D341Med (cell line): ENCODE measurements around the gene OR1F1.
"Not testable (repeated sequence)": the region's sequence is repeated elsewhere in the genome, so short reads cannot be mapped to it uniquely, and the experiment has no call there.

Experiments used
- DNase-seq: peaks from one replicate; pipeline ENCODE4 v3.0.0; 2012; ENCODE audit warnings: low spot score

OR1F1 gene

DNA sequence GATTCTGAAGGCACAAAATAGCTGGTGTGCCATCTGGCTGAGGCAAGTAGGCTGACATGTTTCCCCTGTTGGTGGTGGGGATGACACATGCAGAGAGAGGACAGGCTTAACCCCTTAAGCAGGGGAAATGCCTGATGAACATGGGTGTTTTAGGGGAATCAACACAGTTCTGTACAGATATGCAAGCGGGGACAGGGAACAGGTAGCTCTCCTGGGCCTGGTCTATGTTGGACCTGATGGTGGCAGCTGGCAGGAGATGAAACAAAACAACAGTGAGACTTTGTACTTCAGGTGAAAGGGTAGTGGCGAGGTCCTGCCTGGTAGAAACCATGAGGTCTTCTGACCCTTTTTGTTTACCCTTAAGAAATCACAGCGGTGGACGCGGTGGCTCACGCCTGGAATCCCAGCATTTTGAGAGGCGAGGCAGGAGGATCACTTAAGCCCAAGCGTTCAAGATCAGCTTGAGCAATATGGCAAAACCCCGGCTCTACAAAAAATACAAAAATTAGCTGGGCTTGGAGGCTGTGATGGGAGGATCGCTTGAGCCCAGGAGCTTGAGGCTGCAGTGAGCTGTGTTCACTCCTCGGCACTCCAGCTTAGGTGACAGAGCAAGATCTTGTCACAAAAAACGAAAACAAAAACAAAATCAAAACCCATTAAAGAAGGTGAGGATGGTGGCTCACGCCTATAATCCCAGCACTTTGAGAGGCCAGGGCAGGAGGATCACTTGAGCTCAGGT lies 10.5 kb downstream of the OR1F1 start:
- no peak for DNase-seq

DNA sequence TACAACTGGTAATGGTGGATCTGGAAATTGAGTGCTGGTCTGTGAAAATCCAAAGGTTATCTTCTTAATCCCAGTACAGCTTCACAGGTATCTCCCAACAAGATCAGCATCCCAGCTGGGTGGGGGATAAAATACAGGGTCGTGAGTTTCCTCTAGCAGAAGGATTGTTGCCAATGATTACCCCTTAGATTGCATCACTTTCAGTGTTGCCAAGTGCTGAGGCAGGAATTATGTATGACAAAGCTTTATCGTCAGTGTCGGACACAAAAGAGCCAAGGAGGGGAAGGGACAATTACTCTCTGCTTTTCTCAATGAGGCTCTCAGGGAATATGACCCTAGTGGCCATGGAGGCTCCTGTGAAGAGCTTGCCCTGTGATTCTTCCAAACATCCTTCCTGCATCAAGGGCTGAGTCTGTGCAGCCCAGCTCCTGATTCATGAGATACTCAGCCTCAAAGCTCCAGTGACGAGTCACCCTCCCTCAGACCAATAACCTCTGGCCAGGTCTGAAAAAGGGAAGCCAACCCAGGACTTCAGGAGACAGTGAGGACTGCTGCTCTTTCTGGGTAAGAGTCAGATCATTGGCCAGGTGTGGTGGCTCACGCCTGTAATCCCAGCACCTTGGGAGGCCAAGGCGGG lies 15.0 kb downstream of the OR1F1 start:
- no peak for DNase-seq

DNA sequence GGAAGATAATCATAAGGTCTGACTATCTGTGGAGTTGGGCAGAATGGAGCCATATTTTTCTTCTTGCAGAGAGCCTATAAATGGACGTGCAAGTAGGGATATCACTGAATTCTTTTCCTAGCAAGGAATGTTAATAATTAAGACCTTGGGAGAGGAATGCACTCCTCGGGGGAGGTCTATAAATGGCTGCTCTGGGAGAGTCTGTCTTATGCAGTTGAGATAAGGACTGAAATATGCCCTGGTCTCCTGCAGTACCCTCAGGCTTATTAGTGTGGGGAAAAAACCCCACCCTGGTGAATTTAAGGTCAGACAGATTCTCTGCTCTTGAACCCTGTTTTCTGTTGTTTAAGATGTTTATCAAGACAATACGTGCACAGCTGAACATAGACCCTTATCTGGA lies 17.9 kb downstream of the OR1F1 start:
- not testable (repeated sequence) for DNase-seq

DNA sequence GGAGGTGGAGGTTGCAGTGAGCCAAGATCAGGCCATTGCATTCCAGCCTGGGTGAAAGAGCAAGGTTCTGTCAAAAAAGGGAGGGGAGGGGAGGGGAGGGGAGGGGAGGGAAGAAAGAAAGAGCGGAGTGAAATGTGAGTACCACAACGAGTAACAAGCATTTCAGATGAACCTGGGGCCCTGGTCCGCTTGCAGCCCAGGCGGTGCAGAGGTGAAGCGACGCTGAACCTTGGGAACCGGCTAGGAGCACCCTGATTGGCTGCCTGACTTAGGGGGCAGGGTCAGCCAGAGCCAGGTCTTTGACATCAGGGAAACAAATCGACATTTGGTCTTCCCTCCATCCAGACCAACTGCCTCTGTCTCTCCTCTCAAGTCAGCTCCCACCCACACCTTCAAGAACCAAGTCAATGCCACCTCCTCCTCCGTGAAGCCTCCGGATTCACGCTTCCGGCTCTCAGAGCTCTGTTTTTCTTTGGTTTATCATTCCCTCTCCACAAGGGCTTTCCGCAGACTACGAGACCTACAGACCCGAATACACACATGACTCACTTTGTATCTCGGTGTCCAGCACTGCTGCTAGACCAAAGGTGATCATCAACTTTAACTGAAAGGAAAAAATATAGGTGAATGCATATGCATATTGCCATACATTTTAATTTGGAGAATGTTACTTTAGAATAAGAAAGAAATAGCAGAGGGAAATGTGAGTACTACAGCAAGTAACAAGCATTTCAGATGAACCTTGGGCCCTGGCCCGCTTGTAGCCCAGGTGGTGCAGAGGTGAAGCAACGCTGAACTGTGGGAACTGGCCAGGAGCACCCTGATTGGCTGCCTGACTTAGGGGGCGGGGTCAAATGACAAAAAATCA lies 19.3 kb downstream of the OR1F1 start:
- DNase-seq, result no peak

DNA sequence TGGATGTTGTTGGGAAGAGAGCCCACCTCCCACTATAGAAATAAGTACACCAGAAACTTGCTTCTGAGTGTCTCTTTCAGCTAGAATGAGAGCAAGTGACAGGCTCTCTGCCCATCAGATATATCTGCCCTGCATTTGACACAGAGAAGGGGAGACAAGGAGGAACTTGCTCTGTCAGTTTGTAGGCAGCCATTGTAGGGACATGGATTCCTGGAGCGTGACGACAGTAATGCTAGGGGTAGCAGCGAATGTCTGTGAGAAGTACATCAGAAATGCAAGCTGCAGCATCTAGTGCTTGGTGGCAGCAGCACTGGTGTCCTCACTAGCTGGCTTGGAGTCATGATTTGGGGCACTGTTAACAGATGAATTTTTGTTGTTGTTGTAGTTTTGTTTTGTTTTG lies 24.0 kb downstream of the OR1F1 start:
- no peak for DNase-seq

DNA sequence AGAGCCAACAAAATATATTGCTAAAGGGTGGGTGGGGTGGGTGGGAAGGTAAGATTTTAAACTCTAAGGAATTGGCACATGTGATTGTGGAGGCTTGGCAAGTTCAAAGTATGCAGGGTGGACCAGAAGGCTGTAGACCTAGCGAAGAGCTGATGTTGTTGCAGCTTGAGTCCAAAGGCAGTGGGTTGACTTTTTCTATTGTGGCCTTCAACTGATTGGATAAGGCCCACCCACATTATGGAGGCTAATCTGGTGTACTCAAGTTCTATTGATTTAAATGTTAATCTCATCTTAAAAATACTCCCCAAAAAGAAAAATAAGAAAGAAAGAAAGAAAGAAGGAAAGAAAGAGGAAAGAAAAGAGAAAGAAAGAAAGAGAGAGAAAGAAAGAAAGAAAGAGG lies 24.6 kb downstream of the OR1F1 start:
- no peak for DNase-seq

DNA sequence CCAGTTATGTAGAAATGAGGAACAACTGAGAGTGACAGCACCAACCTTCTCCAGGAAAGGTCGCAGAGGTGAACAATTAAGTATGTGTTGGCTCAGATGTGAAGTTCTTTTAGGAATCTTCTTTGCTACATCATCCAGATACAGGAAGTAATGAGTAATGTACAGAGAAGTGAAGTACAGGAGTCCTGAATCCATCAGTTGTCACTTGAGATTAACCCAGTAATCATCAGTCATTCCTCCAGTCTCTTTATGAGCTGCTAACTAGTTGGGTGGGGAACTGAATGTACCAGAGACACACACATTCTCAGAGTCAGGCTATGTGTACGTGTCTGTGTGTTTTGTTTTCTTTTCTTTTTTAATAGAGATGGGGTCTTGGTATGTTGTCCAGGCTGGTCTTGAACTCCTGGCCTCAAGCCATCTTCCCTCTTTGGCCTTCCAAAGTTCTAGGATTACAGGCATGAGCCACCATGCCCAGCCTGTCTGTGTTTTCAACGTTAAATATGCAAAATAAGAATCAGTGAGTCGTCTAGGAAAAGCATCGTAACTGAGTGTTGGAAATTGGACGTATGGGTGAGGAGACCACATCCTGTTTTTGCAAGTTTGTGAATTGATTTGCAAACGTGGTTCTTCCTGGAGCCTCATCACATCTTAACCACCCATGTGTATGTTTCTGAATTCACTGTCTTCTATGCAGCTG lies 27.0 kb downstream of the OR1F1 start:
- DNase-seq, result no peak

DNA sequence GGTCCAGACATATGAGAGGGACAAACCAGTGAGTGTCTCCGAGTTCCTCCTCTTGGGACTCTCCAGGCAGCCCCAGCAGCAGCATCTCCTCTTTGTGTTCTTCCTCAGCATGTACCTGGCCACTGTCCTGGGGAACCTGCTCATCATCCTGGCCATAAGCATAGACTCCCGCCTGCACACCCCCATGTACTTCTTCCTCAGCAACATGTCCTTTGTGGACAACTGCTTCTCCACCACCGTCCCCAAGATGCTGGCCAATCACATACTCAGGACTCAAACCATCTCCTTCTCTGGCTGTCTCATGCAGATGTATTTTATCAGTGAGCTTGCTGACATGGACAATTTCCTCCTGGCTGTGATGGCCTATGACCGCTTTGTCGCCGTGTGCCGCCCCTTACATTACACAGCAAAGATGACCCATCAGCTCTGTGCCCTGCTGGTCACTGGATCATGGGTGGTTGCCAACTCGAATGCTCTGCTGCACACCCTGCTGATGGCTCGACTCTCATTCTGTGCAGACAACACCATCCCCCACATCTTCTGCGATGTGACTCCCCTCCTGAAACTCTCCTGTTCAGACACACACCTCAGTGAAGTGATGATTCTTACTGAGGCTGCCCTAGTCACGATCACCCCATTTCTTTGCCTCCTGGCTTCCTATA lies 27.7 kb downstream of the OR1F1 start:
- DNase-seq, result no peak

DNA sequence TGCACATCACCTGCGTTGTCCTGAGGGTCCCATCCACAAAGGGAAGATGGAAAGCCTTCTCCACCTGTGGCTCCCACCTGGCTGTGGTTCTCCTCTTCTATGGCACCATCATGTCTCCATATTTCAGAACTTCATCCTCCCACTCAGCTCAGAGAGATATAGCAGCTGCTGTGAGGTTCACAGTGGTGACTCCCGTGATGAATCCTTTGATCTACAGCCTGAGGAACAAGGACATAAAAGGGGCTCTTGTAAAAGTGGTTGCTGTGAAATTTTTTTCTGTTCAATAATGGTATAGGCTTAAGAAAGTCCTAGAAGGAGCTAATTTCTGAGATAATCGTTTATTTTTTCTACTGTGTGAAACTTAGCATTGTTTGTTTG lies 28.2 kb downstream of the OR1F1 start:
- no peak for DNase-seq

DNA sequence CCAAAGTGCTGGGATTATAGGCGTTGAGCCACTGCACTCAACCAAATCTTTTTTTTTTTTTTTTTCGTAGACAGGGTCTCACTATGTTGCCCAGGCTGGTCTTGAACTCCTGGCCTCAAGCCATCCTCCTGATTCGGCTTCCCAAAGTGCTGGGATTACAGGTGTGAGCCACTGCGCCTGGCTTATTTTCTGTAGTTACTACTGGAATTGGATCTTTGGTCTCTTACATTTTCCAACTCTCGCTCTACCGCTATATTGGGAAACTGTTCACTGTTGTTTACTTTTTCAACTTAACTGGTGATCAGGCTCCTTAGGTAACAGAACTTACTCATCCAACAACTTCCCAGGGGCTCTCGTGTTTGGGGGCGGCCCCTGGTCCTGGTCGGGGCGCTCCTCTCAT lies 32.8 kb downstream of the OR1F1 start:
- no peak for DNase-seq

DNA sequence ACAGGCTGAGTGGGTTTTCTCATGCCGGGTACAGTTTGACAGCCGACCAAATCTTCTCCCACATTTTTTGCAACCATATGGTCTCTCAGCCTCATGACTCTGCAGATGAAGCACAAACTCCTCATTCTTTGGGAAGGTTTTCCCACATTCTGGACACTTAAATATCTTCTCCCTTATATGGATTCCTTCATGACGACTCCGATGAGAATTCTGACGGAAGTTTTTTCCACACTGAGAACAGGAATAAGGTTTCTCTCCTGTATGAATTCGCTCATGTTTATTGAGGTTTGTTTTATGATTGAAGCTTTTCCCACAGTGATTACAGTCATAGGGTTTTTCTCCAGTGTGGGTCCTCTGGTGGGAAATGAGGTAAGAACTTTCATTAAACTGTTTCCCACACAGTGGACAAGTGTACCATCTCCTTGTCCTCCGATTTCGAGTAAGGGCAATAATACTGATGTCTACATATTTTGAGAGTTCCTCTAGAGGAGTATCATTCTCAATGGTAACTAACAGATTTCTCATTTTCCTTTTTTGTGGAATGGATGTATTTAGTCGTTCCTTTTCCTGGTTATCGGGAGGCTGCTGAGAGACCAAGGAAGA lies 36.0 kb downstream of the OR1F1 start:
- DNase-seq, result no peak

DNA sequence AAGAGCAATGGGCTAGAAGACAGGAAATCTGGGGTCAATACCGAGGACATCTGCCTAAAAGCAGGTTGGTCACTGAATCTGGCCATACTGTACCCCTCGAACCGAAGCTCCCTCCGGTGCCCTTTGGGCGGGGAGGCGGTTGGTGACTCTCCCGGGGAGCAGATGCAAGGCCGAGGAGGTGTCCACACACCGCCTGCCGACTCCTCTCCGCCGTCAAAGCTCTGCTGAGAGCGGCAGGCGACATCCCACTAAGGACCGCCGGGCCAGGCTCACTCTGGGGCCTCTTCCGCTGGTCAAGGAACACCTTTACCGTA lies 46.5 kb downstream of the OR1F1 start:
- no peak for DNase-seq

DNA sequence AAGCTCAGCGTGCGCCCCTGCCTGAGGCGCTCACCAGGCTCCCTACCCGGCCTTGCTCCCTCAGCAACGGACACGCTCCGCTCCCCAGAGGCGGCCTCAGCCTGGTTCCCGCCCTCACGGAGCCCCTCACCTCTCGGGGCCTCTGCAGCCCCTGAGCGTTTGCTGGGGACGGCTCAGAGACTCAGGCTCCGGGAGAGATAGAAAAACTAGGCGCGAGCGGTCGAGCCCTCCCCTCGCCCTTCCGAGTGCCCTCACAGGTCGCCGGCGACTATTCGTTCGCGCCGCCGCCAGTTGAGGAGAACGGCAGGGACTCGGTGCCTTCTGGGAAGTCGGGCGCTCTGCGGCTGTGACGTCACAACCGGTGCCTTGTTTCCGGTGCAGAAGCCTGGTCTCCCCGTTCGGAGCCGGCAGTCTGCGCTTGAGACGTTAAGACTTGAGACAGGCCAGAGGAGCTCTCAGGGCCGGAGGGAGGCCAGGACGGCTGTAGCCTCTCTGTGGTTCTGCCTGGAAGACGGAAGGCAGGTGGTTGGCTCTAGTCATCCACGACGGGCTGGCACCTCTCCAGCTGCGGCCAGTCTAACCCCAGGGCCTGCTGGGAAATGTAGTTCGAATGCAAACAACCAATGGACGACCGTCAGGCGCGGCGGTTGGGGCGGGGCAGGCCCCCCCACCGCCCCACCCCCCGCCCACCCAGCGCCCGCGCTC lies 47.0 kb downstream of the OR1F1 start, which contains the start of gene ZNF200:
ZNF200 (minus strand) TSS at position 302 of the 705 bp plus-strand sequence. CDS start 1,403 bp downstream, outside the sequence.
- DNase-seq, result peak; percentile 95

DNA sequence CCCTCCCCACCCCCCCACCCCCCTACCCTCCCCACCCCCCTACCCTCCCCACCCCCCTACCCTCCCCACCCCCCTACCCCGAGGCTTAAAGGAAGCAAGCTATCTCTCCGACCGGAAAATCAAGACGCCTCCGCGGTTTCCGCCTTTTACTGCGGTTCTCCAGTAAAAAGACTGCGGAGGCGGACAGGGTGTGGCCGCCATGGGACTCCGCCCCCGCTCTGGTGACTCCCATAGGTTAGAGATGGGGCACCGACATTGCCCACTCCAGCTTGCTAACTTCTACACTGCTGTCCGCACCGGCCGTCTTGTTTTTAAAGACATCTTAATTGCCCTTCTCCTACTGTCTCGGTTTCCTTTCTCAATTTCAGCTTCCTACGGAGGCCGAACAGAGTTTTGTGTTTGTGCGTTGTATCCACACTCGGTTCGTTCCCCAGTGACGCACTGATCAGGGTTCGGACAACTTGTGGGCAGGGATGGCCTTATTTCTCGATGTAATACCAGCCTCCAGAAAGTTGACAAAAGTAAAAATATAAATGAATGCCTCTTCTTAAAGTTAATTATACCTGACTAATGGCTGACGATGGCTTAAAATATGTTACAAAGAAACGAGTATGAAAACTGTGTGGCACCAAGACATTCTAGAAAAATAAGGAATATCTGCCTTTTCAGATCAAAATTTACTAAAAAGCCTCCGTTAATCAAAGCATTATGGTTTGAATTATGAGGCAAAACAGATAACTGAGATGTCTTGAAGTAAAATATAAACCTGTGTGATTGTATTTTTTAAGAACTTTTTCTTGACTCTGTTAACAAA lies 48.1 kb downstream of the OR1F1 start:
- no peak for DNase-seq

DNA sequence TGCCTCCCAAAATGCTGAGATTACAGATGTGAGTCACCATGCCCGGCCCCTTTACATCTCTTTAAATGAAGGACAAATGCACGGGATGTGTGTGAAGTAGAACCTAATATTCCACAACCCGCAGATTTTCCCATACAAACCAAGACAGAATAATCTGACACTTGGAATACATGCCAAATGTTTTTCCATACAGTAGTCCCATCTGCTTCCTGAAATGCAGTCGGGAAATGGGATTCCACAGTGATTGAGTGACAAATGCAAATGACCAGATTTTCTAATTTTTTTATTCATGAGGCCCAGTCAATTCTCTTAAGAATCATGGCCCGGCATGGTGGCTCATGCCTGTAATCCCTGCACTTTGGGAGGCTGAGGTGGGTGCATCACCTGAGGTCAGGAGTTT lies 53.8 kb downstream of the OR1F1 start:
- no peak for DNase-seq

DNA sequence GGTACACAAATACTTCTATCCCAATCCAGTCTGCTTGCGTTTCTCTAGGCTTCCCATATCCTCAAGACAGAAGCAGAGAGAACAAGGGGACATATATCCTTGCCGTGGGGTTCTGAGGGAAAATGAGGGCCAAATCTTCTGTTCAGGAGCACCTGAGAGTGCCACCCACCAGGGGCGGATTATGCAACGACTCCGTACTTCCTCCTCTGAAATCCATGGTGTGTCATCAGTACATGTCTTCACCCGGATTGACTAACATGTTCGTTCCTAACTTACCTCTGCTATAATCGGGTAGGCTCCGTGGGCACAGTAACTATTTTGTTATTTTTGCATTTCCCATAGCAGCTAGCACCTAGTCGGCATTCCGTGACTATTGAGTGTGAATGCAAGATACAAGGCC lies 54.7 kb downstream of the OR1F1 start:
- no peak for DNase-seq

DNA sequence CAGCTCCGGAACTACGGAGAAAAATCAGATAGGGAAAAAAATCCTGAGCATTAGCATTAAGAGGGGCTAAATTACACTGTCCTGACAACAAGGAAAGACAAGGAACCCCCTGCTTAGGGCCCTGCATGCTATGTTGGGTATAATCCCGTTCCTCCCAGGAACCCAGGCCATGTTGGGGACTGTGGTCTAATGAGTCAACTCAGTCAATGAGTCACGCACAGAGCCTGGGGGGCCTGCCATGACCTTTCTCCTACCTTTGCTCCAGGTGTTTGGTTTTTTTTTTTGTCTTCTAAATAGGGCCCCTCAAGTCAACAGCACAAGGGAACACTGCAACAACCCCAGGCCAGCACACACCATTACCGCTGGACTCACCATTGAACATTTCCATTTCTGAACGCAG lies 55.9 kb downstream of the OR1F1 start:
- no peak for DNase-seq

DNA sequence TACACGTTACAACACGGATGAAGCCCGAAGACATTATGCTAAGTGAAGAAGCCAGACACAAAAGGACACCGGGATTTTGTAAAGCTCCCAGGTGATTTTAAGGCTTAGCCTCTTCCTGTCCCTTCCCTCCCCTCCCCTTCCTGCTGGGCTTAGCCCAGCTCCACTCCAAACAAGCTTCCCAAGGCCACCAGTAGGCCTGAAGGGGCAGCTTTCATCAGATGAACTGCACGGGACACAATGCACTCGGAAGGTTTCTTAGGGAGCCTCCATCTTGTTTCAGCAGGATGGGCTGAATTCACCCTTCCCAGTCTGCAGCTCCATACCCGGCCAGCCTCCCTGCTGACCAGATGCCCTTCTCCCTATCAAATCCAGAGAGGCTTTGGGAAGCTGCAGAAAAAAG lies 58.0 kb downstream of the OR1F1 start:
- DNase-seq, result no peak

DNA sequence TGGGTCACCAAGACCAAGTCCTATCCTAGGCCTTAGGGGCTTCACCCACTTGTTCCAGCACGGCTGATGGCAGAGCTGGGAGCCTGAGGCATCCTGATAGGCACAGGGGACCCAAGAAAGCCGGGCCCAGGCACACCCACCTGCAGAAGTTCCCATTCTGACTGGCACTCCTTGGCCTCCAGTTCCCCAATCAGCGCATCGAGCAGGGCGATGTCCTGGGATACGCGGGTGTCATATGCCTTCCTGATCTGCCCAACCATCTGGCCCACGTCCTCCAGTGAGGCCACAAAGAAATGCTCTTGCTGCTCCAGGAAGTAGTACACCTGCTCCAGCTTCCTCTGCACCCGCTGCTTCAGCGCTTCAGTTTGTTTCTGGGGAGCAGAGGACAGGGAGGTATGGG lies 58.9 kb downstream of the OR1F1 start:
- no peak for DNase-seq

DNA sequence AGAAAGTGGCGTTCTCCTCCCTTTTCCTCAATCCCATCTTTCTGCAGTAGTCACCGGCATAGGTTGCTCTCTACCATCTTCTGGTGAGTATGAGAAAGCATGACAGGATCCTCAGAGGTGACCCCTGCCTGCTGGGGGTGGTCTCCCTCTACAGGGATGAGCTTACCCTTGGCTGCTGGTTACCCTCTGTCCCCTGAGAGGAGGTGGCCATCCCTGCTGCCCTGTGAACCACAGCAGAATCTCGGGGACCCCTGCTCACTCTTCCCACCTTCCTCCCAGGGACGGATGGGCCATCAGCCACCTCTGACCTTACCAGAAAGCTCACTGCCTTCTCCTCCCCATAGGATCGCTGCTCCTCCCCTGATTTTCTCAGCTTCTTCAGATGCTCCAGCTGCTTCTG lies 60.6 kb downstream of the OR1F1 start:
- no peak for DNase-seq
